NCI-H1930 (cell line): ENCODE data around the gene RNF150.
A peak's percentile ranks its signal among the peaks of the same experiment; 100 is the strongest.

ENCODE experiments used
- DNase-seq, 2 experiments: peaks; one replicate each; lab custom pipeline; 2025; lab: John Stamatoyannopoulos, UW

Gene RNF150

GRCh38 chr4:141131723-141132071, 1.6 kb downstream of the RNF150 start:
- no peak for DNase-seq

- DNase-seq: no peak
Observed at GRCh38 chr4:141130947-141131605, 2.2 kb downstream of the RNF150 start.

DNA sequence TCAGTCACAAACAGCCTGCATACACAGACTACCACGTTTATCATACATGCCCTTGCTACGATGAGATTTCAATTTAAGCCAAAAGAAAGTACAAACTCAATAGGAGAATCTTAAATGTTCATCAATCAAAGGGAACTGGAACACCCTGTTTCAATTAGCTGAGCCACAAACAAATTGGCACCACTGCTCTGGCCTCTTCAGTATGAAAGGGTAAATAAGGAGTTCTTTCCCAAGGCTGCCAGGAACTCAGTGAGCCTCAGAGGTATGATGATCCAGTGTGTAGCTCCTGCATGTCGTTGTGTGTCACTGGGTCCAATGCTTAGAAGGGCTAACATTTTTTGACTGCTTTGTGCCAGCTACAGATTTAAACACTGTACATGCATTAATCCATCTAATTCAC, 5.4 kb downstream of the RNF150 start:
- DNase-seq: no peak

DNA sequence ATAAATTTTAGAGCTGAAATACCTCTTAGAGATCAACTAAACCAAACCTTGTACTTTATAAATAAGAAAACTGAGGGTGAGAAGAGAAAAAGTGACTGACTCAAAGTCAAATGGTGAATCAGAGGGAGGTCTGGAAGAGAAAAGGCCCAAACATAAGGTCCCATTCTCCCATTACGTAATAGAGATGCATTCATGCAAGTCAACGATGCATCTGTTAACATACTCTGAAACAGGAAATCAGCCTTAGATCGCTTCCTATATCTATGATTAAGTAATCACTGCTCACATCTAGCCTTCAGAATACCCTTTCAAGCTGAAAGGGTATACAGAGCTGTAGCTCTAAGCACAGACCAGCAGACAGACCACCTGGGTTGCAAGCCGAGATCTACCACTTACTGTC, 6.5 kb downstream of the RNF150 start:
- no peak for DNase-seq

- DNase-seq: no peak
Observed at GRCh38 chr4:141124224-141124623, 9.0 kb downstream of the RNF150 start.

DNA sequence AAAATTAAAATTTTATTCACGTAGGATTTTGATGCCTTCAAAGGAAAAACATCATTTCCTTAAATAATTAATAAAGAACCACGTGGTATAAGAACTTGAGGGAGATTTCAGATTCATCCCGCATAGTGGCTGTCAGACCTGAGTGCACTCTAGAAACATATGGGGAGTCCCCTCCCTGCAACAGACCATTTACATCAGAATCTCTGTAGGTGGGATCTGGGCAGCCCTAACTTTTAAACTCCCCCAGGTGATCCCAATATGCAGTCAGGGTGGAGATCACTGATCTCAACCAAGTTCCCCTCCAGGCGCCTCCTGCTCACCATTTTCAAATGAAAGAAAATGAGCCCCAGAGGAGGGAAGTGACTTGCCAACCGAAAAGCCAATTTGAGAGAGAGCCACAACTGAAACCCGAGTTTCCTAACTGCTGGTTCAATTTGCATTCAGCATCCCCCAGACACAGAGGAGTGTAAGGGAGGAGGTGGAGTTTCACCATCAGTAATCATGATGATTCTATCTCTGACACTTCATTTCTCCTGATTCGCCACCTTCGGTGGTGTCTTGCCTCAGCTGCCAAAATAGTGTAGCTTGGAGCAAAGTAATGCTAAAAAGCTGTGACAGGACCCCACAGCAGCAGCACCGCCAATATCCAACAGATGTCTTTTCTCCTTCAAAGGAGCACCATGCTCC, 11.4 kb downstream of the RNF150 start:
- no peak for DNase-seq

DNA sequence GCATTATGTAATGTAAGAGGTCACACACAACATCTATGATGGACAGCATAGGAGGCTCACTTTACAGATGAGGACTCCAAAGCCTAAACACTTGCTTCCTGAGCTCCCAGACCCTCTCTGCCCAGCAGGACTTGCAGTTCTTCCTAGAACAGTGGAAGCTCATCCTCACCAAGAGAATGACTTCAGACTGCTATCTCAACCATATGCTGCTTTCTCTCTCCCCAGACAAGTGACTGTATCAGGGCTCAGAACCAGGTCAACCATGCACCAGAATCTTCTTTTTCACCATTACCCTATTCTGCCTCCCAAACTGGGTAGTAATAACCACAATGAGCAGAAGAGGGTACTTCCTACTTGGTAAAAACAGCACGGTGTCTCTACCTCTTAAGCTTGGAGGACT, 12.2 kb downstream of the RNF150 start:
- no peak for DNase-seq

DNA sequence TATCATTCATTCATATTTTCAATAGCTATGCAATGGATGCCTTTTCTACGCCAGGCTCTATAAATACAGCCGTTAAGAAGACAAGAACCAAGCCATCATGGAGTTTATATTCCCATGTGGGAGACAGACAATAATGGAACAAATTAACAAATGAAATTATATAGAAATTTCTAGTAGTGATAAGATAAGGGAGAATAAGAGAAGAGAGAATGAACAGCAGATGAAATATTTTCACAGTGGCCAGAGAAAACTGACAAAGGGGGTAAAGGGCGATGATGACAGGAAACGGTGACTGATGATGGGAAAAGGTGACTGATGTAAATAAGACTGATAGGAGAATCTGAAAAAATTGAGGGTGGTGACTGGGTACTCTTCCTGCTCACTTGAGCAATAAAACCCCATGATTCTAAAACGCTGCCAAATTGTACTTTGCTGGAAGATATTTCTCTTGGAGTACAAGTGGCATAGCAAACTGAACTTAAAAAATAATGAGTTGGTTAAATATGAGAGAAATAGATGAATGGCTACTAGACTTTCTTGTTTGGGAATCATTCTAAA, 13.2 kb downstream of the RNF150 start:
- DNase-seq: no peak

- DNase-seq: no peak
Observed at GRCh38 chr4:141119071-141119470, 14.2 kb downstream of the RNF150 start.

- no peak for DNase-seq
Observed at GRCh38 chr4:141118381-141118780, 14.9 kb downstream of the RNF150 start.

DNA sequence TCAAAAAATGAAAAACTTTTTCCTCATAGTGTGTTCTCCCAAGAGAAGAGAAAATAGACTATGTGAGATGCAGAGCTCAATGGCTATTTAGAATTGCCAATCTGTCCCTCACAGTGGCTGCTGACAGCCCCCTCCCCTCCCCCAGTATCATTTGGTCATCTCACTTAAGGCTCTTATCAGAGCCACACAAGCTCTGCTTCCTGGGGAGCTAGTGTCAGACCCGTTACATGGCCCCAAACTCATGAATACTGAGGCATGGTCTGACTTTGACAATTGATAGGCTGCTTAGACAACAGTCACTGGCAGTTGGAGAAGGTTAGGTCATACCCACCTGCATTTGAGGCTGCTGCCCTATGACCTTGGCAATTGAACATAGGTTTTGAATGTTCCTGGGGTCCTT, 15.3 kb downstream of the RNF150 start:
- DNase-seq: no peak

DNA sequence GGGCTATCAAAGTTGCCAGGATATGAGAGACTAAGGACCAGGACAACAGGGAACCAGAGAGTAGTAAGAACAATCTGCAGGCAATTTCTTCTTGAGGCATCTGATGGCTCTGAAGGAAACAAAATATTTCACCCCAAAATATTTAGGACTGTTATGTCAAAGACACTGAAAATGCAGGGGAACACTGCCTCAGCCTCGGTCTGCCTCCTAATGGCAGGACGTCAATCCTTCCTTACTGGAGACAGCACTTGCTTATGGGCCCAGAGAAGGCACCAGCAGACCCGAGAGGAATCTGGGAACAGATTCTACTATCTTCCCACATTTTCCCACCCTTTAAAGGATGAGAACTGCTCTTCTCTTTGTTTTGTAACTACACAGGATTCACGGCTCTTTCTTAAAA, 23.3 kb downstream of the RNF150 start:
- no peak for DNase-seq

DNA sequence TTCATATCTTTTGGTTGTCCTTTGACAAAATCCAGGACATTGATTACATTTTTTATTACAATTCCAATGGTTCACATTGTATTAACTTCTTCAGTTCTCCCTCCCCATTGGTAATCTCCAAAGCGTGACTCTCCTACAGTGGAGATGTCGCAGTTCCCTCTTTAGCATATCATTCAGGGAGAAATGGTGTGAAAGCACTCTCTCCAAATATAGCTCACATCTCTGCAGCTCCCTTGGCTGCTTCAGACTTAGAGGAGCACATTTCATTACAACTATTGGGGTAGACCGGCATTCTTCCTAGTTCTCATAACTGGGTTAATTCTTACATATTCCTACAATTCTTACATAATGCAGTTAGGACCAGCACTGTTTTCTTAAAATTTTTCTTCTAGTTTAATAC, 25.3 kb downstream of the RNF150 start:
- DNase-seq: no peak

DNA sequence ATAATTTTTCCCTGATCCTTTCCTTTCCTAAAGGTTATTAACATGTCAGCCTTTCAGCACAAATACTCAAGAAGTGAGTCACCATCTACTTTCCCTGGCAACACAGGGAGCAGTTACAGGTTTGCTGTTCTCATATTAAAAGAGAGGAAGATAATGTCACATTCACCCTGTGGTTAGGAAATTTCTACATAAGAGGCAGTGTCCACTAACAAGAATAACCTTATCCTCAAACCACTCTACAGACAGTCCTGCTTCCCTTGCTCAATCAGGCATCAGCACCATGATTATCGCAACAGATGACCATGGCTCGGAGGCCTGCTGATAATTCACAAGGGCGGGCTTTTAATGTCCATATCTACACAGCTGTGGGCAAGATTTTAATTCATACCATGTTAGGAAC, 30.9 kb downstream of the RNF150 start:
- DNase-seq: no peak

DNA sequence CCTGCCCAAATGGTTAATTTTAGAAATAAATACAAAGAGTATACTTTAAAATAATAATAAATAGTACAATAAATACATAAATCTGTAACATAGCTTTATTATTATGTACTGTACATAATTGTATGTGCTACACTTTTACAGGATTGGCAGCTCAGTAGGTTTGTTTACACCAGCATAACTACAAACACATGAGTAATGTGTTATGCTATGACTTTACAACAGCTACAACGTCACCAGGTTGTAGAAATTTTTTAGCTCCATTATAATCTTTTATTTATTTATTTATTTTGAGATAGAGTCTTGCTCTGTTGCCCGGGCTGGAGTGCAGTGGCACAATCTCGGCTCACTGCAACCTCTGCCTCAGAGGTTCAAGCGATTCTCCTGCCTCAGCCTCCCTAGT, 31.8 kb downstream of the RNF150 start:
- DNase-seq: no peak

DNA sequence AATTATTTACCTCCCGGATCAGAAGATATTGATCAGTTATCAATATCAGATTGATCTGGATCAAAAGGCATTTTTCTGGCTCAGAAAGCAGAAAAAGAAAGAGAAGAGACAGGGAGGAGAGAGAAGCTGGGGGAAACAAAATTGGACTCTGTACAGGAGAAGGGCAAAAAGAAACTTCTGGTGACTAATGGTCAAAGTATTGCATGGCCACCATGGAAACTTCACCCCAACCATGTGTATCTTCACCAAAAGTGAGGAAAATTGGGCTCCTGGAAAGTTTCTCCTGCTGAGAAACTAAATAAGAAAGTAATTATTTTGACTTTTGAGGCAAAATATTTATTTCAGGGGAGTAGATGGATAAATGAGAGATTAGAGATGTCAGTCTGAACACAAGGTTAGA, 33.9 kb downstream of the RNF150 start:
- DNase-seq: no peak

GRCh38 chr4:141098163-141098562, 35.1 kb downstream of the RNF150 start:
- DNase-seq: no peak

DNA sequence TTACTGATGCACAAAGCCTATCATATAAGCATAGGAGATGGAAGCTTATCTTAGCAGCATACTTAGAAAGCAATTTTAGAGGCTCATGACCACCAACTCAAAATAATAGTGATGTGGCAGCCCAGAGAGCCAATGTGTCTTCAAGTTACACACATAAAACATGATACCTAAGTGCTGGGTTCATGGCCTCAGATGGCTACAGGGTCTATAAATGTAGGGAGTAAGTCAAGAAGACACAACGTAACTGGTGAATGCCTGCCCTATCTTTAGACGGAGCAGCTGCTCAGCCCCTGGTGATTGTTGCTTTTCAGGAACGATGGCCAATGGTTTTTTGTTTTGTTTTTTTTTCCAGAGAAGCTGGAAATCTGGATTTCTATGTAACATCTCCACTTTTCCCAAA, 42.8 kb downstream of the RNF150 start:
- no peak for DNase-seq

DNA sequence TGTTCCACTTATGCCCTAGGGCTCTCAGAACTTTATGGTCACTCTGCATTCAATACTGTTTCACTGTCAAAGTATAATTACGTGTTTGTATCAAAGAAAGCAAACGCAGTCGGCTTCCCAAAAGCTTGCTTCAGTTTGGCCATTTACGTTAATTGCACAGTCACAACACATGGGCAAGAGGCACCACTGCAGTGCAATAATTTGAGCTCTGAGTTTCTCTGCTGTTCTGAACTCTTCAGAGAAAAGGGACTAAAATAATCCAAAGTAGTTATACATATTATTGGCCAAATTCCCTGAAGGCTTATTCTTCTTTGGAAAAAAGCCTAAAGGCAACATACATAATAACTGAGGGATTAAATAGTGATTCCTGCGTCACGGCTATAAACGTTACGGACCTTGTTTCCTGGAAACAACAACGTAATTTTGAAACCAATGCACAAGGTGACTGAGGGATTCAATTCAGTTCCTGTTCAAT, 51.3 kb downstream of the RNF150 start:
- DNase-seq: peak; percentile 32 to 61

- no peak for DNase-seq
Observed at GRCh38 chr4:141080668-141081067, 52.6 kb downstream of the RNF150 start.

- DNase-seq: no peak
Observed at GRCh38 chr4:141079393-141079930, 53.8 kb downstream of the RNF150 start.

- DNase-seq: no peak
Observed at GRCh38 chr4:141078871-141079270, 54.4 kb downstream of the RNF150 start.

- DNase-seq: no peak
Observed at GRCh38 chr4:141077611-141078225, 55.6 kb downstream of the RNF150 start.
